Stimulated activated CD4-positive, alpha-beta T cell treated with anti-CD3 and anti-CD28 coated beads, Interleukin-2, amount 100 ng/mL, for 48 hours (primary cell): Measurements from ENCODE around the gene ACAD8.
"Not testable (repeated sequence)": the region's sequence is repeated elsewhere in the genome, so short reads cannot be mapped to it uniquely, and the experiment has no call there.

Source experiments
- DNase-seq, 2 donors: peaks; one replicate each; pipeline ENCODE4 v3.0.0-alpha.2; 2020

ACAD8 gene

DNA sequence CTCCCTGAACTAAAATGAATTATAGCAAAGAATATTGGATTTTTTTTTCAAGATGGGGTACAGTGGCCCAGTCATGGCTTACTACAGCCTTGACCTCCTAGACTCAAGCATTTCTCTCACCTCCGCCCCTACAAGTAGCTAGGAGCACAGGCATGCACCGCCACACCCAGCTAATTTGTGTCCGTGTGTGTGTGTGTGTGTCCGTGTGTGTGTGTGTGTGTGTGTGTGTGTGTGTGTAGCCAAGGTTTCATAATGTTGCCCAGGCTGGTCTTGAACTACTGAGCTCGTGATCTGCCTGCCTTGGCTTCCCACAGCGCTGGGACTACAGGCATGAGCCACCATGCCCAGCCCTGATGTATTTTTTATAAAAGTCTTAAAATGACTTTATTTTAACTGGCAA, 12.8 kb upstream of the ACAD8 start:
- no peak for DNase-seq

DNA sequence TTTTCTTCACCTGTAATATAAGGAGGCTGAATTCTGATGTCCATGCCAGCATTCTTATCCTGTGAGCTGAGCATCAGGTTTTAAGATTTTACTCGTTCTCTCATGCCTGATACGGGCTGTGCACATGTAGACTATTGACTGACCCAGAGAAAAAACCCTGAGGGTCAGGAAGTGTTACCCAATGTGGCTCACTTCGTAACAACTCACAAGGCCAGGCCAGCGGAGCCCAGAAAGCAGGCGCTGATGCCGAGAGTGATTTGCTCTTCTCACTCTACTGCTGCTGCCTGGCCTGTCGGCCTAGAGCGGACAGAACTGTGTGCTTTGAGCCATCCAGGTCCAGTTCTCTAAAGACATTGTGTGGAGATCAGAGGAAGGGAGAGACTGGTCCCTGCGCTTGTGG, 11.0 kb upstream of the ACAD8 start:
- DNase-seq = no peak

DNA sequence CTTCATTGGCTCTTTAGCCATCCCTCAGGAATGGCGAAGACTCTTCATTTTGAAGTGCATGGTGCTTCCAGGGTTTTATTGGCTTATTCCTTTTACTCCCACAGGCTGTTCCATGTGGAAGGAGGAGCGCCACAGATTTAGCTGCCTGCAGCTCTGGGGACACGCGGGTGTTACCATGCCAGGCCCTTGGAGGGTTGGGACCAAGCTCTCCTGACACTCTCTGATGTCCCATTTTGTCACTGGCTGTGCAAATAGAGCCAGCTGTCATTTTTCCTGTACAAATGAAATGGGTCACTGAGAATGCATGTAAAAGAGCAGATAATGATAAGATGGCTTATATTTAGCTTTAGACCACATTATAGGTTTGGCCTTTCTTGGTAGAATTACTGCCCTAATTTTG, 9.5 kb upstream of the ACAD8 start:
- no peak for DNase-seq

DNA sequence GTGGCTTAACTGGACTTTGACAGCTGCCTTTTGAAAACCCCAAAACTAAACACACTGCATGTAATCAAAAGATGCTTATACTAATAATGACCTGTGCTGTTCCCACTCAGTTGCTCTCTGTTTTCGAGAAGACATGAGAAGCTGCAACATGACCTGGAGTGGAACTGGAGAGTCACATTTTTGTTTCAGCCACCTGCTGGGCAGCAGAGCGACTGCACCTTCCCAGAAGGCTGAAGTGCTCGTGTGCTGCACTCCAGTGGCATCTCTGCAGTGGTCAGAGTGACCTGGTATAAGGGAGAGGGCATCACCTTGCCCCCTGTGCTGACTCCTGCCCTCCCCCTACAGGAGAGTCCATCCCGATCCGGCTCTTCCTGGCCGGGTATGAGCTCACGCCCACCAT, 8.8 kb upstream of the ACAD8 start:
- no peak for DNase-seq

DNA sequence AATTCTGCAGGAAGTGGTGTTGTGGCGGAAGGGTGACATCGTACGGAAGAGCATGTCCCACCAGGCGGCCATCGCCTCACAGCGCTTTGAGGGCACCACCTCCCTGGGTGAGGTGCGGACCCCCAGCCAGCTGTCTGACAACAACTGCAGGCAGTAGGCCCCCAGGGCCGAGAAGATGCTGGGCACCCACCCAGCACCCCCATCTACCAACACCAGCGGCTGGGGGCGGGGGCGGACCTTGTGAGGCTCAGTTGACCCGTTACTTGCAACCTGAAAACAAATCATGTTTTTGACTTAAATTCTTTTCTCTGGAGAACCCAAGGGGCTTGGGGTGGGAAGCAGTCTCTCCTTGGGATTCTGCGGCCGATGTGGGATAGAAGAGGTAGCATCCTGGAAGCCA, 7.9 kb upstream of the ACAD8 start:
- DNase-seq = no peak

DNA sequence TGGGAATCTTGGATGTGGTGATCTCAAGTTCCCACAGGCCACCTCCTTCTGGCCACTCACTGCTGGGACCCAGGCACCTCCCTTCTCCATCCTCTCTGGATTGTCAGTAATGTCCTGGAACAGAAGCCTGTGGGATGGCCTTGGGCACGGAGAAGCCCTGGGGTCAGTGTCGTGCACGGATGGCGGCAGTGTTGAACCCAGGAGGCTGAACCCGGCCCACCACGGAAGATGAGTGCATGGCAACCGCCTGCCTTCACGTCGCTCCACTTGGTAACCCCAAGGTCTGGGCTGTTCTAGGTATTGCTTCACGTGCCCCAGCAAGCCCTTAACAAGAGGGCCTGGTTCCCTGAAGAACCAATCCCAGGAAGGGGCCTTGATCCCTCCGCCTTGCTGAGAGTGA, 7.3 kb upstream of the ACAD8 start:
- DNase-seq = no peak

DNA sequence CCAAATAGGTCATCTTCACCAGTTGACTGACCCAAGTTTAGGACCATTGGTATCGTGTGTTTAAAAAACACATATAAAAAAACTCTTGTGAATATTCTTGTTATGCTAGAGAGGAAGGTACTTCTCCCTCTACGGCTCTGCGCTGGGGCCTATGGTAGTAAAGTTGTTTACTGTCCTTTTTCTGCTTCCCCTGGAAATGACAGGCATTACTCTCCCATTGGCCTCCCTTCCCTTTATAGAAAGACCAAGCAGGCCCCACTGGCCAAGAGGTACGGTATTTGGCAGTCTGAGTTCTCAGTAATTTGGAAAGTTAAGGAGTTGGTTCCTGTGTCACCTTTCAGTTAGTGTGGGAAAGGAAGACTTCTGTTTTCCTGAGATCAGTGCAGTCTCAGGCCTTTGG, 6.7 kb upstream of the ACAD8 start:
- DNase-seq = no peak

DNA sequence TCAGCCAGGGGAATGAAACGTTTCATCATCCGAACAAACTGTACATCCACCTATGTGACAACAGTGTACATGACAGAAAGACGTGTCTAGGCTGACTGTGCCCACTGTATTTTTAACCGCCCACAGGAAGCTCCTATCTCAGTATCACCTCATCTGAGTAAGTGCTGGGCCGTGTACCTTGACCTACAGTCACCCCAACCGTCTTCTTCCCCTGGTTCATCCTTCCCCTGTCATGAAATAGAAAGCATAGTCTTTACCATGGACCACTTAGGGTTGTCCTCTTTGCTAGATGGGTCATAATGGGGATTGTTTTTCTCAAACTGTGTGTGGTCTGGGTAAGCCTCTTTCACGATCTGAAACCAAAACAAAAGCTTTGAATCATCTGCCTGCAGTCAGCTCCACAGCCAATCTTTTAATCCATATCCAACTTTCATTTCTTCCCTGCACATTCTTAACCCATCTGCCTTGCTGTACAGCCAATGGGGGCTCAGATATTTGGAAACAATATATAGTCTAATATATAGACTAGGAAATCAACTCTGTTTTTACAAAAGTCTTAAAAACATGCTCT, 4.4 kb upstream of the ACAD8 start:
- DNase-seq = no peak

DNA sequence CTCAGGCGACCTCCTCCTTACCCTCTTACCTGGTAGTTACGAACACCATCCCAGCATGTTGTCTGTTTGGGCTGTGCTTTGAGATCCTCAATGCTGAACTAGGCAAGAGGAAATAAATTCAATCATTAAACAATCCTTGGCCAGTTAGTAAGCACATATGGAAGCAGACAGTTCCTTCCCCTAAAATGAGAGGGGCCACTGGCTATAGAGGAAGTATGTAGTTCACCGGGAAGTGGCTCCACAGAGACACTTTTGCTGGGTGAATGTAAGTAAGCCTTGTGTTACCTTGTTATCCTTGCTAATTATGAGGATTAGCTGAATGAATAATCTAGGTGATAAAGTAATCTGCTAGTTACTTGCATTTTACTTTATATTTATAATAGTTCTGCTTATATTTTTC, 3.1 kb upstream of the ACAD8 start:
- no peak for DNase-seq

DNA sequence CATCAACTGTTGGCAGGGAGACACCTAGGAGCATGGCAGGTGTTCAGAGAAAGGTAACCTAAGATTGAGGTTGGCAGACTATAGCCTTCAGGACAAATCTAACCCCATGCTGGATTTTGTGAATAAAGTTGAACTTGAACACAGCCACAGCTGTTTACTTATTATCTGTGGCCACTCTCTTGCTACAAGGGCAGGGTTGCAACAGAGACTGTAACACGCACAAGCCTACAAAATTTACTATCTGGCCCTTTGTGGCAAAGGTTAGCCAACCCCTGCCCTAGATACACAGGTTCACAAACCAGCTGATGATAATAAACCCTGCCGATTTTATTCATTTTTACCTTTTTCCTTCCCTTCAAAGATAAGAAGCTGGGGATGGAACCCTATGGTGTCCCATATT, 2.7 kb upstream of the ACAD8 start:
- no peak for DNase-seq

DNA sequence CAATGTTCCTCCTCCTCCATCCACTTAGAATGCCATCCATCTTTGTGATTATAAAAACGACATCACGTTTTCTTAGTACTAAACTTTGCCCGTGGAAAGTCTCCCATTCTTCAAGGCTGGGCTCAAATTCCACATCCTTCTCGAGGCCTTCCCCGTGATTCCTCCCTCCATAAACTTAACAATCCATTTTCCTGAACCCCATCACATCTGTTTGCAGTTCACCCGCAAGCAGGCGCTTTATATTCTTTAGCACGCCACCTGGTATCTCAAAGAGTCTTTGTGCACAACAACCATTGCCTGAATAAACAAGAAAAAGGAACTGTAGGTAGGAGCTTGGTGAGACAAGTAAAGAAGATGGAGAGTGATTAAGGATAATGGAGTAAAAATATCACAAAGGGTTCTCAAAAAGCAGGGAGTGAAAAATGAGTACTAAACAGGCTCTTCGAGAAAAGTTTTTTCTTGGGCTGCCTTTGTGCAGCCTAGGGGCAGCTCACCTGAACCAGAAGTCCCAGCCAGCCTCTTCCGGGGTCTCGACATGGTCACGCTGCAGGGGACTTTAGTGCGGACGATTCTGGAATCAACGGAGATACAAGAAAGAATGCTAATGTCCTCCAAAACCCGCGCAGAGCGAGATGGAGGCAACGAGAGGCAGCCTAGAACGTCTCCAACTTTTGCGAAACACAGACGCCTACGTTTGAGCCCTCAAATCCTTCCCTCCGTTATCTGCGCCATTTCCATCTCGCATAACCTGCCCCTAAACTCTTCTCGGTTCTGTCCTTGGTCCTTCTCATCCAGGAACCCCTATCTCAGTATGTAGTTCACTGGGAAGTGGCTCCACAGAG, 801 bp upstream of the ACAD8 start:
- no peak for DNase-seq

DNA sequence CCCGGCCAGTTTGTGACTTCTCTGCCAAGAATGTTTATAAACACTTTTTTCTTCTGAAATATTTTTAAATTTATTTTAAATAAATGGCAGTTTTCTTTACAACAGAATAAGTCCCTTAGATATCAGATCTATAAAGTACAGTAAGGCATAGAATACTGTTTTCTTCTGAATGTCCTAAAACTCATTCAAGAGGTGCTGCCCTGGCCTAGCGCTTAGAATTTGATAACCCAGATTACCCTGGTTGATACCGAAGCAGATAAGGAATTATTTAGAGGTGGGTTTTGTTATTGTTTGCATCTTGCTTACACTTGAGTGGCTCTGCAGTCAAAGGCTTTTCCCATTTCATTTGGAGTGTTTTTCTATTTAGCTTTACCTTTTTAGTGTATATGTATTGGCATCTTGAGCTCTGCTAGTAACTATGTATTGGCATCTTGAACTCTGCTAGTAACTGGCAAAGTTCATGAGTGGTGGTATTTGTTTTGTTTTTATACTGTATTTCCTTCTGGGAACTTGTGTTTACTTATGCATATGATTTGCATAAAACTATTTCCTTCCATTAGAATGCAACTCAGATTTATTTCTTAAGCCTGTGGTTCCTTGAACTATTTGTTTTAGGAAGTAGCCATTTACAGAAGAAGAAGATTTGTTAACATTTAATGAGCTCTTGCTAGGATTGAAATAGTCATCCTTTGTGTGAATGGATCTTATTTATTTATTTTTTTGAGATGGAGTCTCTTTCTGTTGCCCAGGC, 1.2 kb downstream of the ACAD8 start:
- no peak for DNase-seq

DNA sequence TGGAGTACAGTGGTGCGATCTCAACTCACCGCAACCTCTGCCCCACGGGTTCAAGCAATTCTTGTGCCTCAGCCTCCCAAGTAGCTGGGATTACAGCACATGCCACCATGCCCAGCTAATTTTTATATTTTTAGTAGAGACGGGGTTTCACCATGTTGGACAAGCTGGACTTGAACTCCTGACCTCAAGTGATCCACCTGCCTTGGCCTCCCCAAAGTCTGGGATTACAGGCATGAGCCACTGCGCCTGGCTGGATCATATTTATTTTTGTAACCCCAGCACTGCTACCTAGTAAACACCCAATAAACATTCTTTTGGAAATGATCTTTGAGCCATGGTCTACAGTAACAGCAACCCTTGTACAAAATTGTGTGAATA, 1.8 kb downstream of the ACAD8 start:
- DNase-seq = not testable (repeated sequence)

DNA sequence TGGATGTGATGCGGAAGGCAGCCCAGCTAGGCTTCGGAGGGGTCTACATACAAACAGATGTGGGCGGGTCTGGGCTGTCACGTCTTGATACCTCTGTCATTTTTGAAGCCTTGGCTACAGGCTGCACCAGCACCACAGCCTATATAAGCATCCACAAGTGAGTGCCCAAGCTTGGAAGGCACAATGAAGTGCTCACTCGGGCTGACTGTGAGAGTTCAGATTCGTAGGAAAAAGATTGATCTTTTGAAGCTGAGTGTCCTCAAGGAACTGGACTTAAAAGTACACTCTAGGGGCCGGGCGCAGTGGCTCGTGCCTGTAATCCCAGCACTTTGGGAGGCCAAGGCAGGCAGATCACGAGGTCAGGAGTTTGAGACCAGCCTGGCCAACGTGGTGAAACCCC, 3.7 kb downstream of the ACAD8 start:
- DNase-seq = no peak

DNA sequence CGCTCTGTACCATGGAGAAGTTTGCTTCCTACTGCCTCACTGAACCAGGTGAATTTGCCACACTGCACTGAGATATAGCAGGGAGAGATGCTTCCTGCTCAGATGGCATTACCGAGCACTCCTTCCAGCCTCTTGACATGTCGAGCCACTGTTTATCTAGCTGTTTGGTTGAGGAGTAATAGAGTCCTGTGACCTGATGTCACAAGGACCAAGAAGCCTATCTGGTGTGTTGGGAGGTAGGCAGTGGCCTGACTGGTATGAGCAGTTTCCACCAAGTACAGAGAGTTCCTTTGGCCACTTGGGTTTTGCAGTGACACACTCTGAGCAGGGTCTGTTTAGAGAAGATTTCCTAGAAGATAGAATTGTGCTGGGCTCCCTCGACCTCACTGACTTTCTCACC, 5.2 kb downstream of the ACAD8 start:
- DNase-seq = no peak

DNA sequence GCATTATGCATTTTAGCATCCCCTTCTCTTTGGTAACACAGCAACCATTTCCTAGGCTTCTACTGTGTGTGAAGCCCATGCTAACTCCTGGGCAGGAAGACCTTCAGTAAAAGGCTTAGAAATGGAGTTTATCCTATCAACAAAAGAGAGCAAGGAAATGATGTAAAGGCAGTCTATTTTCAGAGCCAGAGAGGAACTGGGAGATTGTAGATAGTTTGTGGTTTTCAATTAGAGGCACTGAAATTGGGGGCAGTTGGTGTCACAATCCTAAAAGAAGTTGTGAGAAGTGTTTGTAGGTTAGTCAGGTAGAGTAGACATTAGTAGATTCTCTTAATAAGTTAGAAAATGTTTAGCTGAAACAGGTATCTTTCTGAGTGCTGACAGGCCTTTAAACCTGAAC, 7.1 kb downstream of the ACAD8 start:
- DNase-seq = no peak

DNA sequence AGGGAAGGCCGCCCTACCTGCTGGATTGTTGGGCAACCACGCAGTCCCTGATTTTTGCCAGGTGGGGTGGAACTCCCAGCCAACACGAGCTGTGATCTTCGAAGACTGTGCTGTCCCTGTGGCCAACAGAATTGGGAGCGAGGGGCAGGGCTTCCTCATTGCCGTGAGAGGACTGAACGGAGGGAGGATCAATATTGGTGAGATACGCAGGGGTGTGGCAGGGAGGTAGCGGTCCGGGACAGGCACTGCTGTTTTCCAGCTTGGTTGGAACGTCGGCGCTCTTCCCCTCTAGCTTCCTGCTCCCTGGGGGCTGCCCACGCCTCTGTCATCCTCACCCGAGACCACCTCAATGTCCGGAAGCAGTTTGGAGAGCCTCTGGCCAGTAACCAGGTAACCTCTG, 7.6 kb downstream of the ACAD8 start:
- DNase-seq = no peak

DNA sequence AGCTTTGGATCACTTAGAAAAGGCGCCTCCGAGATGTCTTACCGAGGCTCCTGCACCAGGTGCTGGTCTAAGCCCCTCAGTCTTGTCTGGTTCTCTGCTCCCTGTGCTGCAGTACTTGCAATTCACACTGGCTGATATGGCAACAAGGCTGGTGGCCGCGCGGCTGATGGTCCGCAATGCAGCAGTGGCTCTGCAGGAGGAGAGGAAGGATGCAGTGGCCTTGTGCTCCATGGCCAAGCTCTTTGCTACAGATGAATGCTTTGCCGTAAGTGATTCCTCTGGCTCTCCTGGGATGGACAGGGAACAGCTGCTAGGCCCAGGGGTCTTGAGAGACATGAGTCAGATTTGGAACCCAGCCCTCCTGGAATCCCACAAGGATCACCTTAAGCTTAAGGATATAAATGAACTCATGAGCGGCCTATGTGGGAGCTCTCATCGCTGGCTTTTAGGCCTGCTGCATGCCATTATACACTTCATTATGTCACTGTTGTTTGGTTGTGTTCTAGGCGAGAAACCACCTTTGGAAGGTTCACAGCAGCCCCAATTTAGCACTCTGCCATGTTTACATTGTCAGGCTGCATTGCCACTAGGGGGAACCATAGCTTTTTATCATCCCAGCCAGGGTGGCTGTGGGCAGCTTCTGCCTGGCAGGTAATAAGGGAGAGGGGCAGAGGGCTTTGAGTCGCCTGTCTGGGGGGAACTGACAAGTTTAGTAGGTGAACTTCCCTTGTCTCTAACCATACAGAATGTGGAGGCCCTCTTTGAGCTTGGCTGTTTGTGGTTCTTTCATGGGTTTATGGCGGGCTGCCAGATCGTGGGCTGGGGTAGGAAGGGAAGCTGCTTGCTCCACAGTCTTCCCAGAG, 8.5 kb downstream of the ACAD8 start:
- DNase-seq = no peak

DNA sequence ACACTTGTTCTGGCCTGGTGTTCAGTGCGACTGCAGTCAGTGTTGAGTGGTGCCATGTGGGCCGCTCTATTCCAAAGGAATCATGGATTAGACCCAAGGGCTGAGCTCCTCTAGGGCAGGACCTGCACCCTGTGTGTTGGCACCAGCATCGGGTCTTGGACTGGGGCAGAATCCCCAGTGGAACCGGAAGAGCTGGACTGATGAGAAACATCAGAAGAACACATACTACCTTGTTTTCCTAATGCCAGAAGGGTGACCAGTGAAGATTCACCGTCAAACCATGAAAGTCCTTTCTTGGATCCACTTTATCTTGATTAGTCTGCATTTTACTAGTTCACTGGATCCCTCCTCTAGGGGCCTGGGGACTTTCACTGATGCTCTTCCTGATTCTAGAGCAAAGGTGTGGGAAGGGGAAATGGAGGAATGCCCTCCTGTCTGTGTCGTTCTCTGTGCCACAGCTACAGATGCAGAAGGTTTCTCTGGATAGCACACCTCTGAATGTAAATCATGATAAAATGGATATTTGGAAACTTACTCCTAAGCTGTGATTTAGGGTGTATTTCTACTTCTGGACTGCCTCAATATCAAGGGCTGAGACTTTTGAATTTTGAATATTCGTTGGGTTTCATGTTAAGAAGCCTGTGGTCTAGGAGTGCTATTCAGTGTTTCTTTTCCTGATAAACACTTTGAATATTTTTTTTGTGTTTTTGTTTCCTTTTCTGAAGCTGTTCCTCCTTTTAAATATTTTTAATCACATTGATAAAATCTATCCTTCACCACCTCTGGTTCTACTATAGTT, 11.8 kb downstream of the ACAD8 start:
- no peak for DNase-seq

DNA sequence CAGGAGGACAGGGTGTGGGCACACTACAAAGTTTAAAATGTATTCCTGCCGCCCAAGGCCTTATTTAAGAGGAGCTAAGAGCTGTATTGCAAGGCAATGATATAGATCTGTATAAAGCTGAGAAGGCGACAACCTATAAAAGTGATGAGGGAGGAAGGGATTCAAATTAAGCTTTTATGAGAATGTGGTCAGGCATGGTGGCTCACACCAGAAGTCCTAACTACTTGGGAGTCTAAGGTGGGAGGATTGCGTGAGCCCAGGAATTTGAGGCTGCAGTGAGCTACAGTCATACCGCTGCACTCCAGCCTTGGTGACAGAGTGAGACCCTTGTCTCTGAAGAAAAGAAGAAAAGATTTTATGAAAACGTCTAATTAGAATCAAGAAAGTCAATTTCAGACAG, 13.1 kb downstream of the ACAD8 start:
- DNase-seq = no peak

DNA sequence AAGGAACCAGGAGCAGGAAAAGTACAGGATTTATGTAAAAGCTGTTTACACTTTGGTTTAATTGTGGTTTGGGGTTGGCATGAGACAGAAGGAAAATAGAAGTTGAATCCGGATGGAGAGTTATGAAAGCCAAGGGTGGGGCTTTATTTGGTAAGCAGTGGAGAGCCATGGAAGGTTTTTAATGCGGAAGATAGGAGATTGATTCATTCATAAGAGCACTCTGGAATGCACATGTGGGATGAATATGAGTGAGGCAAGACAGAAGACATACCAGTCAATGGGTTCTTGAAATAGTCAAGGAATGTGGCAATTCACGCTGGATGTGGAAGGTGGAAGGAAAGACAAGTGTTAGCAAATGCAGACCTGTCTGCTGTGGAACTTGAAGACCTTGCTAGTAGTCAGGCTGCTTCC, 13.5 kb downstream of the ACAD8 start:
- no peak for DNase-seq

DNA sequence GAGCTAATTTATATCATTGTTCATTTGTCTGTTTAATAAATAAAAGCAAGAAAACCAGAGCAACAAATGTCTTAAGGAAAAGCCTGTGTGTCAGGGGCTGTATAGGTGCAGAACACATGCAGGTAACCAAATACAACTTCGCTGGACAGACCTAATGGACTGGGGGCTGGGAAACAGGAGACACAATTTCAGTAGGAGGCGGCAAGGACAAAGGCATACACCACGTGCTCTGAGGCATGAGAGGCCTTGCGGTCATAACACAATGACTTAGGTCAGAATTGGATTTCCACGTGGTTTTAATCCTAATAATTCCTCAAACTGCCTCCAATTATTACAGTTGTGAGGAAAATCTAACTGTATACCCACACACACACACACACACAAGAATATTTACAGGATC, 14.1 kb downstream of the ACAD8 start:
- DNase-seq = no peak
